ENCODE measurements around the gene SLFN5.
A peak's percentile ranks its signal among the peaks of the same experiment; 100 is the strongest.
"Not testable (repeated sequence)": the region's sequence is repeated elsewhere in the genome, so short reads cannot be mapped to it uniquely, and the experiment has no call there.

Gene SLFN5

DNA sequence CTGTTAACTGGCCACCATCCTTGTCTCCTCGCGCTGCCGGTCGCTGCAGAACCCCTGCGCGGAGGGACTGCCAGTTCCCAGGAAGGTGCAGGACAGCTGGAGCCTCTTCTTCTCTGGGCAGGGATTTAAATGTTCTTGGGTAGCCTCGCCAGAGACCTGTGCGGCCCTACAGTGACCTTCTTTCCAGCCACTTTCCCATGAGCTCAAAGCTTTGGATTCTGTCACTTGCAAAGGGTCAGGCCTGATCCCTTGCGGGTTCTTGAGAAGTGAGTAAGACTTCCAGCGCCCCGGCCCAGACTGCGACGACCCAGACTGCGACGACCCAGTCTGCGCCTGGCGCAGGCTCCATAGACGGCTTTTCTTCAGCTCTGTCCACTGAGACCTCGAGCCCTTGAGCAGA is 1.4 kb upstream of the SLFN5 start:
- no peak for DNase-seq

DNA sequence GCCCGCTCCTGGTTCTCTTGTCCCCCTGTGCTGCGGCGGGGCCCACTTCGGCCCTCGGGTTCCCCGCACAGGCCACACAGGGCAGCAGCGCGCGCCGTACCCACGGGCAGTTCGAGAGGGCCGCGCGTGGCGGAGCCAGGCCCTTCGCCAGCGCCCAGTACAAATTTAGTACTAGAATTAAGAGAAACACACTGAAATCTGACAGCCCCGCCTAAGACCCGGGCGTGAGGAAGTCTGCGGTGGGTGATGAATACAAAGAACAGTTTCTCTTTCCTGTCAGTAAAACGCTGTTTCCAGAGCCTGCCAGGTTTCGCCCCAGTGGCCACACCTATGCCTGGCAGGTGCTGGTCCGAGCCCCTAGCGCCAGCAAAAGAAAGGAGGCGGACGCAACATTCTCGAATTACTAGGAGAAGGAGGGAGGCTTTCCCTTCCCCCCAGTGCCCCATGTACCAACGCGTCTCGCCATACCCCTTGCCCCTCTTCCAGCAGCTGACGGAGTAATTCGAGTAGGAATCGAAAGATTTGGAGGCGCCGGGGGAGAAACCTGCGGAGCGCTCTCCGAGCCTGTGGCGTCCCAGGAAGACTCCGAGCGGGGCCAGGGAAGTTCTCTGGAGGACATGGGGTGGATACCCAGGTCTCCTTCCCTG is 591 bp upstream of the SLFN5 start:
- peak; percentile 87 for DNase-seq

DNA sequence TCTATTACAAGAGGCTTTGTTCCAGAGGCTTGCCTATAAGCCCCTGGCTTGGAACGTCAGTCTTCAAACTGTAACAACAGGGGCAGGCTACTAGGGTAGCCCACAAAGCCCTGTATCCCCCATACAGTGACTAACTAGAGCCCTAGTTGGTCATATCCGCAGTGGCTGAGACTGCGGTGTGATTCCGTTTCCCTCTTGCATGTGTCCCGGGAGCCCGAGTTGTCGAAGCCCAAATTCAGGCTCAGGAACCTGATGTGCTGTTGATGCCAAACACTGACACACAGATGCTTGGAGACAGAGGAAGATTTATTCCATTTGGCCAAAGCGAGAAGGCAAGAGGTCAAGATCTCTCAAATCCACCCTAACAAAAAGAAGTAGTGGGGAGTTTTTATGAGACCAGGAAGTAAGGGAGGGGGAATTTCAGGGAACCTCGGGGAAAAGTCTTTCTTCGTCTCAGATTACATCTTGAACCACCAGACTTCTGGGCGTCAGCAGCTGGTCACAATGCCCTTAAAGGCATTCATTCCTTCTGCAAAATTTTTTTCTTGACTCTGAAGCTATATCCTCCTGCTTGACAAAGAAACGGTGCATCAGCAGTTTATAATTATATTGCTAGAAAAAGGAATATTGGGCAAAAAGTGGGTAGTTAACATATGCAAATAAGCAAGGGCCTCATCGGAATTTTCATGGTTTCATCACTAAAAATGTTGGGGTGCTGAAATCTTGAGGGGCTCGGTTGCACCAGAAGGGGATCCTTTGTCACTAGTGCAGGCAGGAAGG is 879 bp downstream of the SLFN5 start:
- no peak for DNase-seq

DNA sequence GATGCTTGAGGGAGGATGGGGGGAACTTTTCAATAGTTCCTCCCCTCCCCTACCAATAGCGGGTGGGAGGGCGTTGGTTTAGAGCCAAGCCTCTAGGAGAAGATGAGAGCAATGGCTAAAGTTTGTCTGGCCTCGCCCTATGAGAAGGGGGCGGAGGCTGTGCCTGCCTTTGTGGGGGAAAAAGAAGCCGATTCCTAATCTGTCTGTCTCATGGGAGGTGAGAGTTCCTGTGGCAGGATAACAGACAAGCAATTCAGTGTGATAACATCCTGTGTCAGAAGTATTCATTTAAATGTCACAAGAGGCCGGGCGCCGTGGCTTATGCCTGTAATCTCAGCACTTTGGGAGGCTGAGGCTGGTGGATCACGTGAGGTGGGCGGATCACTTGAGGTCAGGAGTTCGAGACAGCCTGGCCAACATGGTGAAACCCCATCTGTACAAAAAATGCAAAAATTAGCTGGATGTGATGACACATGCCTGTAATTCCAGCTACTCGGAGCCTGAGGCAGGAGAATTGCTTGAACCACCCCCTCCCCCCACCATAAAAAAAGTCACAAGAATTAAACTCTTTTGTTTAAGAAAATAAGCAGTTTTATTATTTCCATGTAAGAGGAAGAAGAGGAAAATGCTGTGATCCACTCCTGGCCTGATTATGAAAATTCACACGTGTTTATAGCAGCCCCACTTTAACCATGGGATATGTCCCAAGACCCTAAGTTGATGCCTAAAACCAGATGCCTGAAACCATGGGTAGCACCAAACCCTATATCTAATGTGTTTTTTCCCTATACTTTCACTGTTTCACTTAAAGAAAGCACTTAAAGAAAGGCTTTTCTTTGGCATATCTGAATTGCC is 1.7 kb downstream of the SLFN5 start:
- peak; percentile 26 for DNase-seq

DNA sequence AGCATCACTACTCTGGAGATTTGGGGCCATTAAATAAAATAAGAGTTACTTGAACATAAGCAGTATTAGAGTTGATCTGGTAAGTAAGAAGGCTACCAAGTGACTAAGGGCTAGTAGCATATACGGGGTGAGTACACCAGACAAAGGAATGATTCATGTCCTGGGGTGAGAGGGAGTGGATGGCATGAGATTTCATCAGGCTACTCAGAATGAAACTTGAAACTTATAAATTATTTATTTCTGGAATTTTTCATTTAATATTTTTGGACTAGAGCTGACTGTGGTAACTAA is 2.3 kb downstream of the SLFN5 start:
- no peak for DNase-seq

DNA sequence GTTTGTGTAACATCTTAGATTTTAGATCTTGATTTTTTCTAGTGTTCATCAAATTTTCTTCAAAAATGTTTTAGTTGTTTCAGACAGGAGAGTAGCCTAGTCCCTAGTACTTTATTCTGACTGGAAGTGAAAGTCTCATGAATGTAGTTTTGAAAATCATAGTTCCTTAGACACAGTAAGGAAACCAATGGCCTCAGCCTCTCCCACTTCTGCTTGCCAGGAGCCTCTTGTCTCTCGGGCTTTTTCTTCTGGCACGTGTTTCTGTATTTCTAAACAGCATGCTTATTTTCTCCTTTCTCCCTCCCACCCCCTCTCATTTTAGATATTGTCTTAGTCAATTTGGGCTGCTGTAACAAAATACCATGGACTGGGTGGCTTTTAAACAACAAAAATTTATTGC is 9.8 kb downstream of the SLFN5 start:
- no peak for DNase-seq

DNA sequence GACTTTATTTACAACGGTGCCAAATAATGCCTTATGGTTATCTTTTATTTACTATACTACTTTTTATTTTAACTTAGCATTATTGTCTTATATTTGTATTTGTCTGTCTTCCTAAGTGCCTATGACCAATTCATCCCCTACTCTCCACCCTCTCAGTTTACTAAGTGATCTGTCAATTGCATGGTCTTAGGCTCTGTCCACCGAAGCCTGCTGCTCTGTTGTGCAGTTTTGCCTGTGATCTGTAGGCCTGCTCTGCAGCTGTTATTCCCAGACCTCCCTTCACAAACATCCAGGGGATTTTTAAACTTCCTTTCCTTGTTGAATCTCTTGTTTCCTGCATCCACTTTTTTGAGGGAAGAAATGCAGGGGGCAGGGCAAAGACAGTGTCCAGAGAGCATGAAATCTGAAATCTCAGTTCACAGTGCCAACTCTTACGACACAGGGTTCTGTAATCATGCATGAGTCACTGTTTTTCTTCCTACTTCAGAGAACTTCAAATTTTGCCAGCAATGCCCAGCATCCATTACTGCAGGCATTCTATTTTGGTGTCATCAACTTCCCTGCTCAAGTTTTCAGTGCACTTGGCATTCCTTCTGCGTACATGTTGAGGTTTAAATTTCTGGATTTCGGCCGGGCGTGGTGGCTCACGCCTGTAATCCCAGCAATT is 11.4 kb downstream of the SLFN5 start:
- no peak for DNase-seq

DNA sequence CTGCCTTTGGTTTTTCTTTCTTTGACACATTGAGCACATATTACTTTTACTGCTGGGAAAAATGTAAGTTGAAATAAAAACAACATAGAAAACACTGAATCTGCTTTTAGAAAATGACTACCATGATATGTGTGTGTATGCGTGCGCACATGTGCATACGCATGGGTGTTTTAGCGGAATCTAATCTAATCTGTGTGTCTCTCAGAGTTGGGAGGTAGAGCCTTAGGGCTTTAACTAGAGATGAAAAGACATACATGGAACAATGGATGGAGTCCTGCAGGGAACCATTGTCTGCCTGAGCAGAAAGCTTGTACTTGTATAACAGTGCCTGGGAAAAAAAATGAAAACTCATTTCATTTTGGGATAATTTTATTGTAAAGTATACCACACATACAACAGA is 12.4 kb downstream of the SLFN5 start:
- DNase-seq = no peak

DNA sequence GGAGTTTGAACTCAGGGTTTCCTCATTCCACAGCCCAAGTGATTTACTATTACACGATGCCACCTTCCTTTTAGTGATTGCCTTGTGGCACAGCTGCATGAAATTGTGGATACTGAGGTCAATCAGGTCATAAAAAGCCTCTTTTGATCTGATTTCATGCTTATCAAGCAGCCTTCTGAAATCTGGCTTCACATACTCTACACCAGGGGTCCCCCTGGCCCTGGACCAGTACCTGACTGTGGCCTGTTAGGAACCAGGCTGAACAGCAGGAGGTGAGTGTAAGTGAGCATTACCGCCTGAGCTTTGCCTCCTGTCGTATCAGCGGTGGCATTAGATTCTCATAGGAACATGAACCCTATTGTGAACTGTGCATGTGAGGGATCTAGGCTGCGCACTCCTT is 13.8 kb downstream of the SLFN5 start:
- no peak for DNase-seq

DNA sequence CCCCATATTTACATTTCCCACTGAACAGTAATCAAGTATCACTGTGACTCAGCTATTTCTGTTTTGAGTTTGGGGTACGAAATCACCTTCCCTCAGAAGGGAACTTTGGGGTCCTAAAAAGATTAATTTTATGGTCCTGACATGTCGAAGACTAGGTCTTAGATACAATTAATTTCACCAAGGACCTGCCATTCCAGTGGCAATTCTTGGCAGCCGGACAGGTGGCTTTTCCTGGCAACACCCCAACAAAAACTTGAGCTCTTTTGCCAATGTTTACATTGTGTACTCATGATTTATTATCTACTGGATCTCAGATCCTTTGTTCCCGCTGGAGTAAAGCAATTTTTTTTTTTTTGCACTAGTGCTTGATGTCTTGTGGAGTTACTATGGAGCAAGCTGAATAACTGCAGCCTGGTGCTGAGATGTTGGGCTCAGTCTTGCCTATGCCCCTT is 14.4 kb downstream of the SLFN5 start:
- peak; percentile 47 for DNase-seq

DNA sequence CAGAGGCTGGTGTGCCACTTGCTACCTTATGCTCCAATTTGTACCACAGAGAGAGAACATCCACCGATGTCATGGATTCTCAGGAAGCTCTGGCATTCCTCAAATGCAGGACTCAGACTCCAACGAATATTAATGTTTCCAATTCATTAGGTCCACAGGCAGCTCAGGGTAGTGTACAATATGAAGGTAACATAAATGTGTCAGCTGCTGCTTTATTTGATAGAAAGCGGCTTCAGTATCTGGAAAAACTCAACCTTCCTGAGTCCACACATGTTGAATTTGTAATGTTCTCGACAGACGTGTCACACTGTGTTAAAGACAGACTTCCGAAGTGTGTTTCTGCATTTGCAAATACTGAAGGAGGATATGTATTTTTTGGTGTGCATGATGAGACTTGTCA is 16.1 kb downstream of the SLFN5 start:
- DNase-seq = no peak

DNA sequence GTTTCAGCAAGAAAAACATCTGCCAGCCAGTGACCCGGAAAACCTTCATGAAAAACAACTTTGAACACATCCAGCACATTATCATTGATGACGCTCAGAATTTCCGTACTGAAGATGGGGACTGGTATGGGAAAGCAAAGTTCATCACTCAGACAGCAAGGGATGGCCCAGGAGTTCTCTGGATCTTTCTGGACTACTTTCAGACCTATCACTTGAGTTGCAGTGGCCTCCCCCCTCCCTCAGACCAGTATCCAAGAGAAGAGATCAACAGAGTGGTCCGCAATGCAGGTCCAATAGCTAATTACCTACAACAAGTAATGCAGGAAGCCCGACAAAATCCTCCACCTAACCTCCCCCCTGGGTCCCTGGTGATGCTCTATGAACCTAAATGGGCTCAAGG is 22.2 kb downstream of the SLFN5 start:
- no peak for DNase-seq

DNA sequence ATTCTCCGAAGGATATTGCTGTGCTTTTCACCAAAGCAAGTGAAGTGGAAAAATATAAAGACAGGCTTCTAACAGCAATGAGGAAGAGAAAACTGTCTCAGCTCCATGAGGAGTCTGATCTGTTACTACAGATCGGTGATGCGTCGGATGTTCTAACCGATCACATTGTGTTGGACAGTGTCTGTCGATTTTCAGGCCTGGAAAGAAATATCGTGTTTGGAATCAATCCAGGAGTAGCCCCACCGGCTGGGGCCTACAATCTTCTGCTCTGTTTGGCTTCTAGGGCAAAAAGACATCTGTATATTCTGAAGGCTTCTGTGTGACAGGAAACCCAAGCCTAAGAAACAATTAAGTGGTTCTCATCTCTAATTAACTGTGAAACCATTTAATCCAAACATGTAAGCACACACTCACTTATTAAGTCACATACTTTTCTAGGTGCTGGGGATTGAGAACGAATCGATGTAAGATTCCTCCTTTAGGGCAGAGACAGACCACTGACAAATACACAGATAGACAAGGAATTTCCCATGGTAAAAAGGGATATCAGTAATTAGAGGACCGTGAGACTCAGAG is 22.8 kb downstream of the SLFN5 start:
- no peak for DNase-seq

DNA sequence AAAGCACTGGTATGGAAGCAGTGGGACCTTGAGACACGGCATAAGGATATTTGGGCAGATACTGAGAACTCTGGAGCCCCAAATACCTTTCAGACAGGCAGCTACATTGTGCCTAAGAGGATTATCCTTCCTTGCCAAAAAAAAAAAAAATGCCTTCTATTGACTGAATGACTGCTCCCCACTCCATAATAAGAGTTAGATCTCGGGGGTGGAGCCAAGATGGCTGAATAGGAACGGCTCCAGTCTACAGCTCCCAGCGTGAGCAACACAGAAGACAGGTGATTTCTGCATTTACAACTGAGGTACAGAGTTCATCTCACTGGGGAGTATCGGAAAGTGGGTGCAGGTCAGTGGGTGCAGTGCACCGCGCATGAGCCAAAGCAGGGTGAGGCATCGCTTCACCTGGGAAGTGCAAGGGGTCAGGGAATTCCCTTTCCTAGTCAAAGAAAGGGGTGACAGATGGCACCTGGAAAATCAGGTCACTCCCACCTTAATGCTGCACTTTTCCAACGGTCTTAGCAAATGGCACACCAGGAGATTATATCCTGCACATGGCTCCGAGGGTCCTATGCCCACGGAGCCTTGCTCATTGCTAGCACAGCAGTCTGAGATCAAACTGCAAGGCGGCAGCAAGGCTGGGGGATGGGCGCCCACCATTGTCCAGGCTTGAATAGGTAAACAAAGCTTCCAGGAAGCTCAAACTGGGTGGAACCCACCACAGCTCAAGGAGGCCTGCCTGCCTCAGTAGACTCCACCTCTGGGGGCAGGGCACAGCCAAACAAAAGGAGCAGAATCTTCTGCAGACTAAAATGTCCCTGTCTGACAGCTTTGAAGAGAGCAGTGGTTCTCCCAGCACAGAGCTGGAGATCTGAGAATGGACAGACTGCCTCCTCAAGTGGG is 31.5 kb downstream of the SLFN5 start:
- not testable (repeated sequence) for DNase-seq

DNA sequence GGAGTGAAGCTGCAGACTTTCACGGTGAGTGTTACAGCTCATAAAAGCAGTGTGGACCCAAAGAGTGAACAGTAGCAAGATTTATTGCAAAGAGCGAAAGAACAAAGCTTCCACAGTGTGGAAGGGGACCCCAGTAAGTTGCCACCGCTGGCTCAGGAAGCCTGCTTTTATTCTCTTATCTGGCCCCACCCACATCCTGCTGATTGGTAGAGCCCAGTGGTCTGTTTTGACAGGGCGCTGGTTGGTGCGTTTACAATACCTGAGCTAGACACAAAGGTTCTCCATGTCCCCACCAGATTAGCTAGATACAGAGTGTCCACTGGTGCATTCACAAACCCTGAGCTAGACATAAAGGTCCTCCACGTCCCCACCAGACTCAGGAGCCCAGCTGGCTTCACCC is 35.6 kb downstream of the SLFN5 start:
- DNase-seq = not testable (repeated sequence)

DNA sequence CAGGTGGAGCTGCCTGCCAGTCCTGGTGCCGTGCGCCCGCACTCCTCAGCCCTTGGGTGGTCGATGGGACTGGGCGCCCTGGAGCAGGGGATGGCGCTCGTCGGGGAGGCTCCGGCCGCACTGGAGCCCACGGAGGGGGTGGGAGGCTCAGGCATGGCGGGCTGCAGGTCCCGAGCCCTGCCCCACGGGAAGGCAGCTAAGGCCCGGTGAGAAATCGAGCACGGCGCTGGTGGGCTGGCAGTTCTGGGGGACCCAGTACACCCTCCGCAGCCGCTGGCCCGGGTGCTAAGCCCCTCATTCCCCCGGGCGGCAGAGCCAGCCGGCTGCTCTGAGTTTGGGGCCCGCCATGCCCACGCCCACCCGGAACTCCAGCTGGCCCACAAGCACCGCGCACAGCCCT is 36.0 kb downstream of the SLFN5 start:
- DNase-seq = not testable (repeated sequence)

DNA sequence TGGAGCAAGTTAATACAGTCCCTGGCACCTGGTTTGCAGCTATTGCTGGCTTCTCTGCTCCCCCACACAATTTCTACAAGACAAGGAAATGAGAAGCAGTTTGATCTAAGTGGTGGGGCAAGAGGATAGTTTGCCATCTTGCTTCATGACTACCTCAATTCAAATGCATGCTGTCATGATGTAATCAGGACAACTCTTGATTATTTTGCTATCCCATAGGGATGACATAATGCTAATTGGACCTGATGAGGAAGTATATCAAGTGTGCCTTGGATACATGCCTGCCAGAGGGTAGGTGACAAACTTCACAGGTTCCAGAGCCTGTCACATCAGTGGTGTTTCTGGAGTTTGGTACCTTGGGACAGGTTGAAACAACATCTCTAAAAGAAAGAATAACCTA is 40.9 kb downstream of the SLFN5 start:
- DNase-seq = no peak

DNA sequence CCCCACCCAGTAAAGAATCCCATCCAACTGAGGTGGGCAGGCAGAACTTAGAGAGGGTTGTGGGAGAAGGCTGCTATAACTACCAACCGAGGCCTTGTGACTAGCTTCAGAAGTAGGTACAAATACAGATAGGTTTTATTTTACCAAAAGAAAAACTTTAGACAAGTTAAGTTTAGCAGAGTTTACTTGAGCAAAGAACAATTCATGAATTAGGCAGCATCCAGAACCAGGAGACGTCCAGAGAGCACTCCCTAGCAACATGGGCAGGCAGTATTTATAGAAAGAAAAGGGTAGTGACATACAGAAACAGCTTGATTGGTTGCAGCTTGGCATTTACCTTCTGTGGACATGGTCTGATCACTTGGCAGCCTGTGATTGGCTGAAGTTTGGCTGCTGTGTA is 42.1 kb downstream of the SLFN5 start:
- DNase-seq = no peak

DNA sequence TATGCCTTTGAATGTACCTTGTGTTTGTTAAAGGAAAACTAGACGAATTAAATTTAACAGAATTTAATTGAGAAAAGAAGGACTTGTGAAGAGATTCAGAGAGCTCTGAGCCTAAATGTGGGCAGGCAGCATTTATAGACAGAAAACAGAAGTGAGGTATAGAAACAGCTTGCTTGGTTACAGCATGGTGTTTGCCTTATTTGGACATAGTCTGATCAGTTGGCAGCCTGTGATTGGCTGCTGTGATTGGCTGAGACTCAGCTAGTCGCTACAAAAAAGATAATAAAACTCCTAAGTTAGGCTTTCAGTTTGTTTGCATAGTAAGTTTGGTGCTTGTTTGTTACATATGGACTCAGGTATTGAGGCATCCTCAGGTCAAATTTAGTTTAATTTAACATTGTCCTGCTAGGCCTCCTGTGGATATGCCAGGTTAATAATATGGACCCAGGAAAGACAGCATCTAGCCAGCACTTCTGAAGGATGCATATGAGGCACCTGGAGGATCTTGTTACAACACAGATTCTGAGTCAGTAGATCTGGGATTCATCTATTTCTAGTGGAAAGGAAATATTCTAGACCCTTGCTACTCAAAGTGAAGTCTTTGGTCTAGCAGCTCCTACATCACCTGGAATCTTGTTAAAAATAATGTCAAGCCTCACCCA is 43.4 kb downstream of the SLFN5 start:
- no peak for DNase-seq

DNA sequence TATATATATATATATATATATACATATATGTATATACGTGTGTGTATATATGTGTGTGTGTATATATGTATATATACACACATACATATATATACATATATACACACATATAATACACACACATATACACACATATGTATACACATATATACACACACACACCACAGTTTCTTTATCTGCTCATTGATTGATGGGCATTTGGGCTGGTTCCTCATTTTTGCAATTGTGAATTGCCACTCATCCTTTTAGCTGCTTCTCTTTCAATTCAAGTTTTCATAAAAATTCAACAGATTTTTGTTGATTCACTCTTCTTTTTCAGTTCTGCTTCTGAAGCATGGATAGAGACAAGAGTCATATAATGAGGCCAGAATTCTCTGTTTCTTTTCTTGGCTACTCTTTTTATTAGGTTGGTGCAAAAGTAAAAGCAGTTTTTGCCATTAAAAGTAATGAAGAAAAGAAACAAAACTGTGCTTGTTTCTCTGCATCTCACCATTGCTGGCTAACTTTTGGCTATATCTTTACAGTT is 44.5 kb downstream of the SLFN5 start:
- no peak for DNase-seq

DNA sequence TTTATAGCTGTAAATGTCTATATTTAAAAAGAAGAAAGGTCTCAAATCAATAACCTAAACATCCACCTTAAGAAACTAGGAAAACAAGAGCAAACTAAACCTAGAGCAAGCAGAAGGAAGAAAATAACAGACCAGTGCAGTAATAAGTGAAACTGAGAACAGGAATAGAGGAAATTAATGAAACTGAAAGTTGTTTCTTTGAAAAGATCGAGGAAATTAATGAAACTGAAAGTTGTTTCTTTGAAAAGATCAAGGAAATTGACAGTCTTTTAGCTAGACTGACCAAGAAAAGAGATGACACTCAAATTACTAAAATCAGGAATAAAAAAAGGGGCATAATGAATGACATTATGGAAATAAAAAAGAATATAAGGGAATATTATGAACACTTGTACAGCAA is 46.4 kb downstream of the SLFN5 start:
- no peak for DNase-seq

All from right kidney (tissue), 1 donor.